Lower leg skin (tissue), 3 donors: ENCODE data around the gene ZC3HAV1L.

Source experiments
- CTCF ChIP-seq, 3 donors: fragments of 450-650 bp; IDR thresholded peaks; one replicate each; pipeline ENCODE4 v1.5.1; 2016; ENCODE audit warnings: antibody characterized with exemption in 3 of 3, mild to moderate bottlenecking in 3 of 3, moderate library complexity in 2 of 3
- POLR2A ChIP-seq, 2 donors: fragments of 450-650 bp; IDR thresholded peaks; one replicate each; pipeline ENCODE4 v1.6.1; 2016 to 2017; ENCODE audit warnings: antibody characterized with exemption in 2 of 2, mild to moderate bottlenecking in 1 of 2, moderate library complexity in 1 of 2

GRCh38 chr7:139035586-139036353, at the start of gene ZC3HAV1L:
- TF ChIP-seq CTCF (IDR thresholded peaks at IDR 0.05) (no peak), POLR2A (IDR thresholded peaks at IDR 0.05) (no peak)
